NCI-H82 treated with DMSO at 0.1 percent for 48 hours (cell line): ENCODE data around the gene ARID3C.

Experiments used
- DNase-seq: peaks from one replicate; lab custom pipeline; 2025; ENCODE audit not compliant: unreplicated experiment; lab: John Stamatoyannopoulos, UW

Gene ARID3C

GRCh38 chr9:34577400-34578240 is 51.2 kb downstream of the ARID3C start:
- peak; percentile 25 for DNase-seq

GRCh38 chr9:34576597-34577399 is 52.1 kb downstream of the ARID3C start:
- no peak for DNase-seq

GRCh38 chr9:34575862-34576596 is 52.8 kb downstream of the ARID3C start:
- no peak for DNase-seq

- DNase-seq = no peak
Observed at GRCh38 chr9:34575241-34575640, 53.6 kb downstream of the ARID3C start.

GRCh38 chr9:34574571-34574970 is 54.3 kb downstream of the ARID3C start:
- no peak for DNase-seq

- no peak for DNase-seq
Observed at GRCh38 chr9:34573599-34574325, 55.1 kb downstream of the ARID3C start.

- no peak for DNase-seq
Observed at GRCh38 chr9:34572628-34573027, 56.2 kb downstream of the ARID3C start.

- no peak for DNase-seq
Observed at GRCh38 chr9:34572092-34572491, 56.8 kb downstream of the ARID3C start.

- no peak for DNase-seq
Observed at GRCh38 chr9:34571481-34571810, 57.4 kb downstream of the ARID3C start.
